ENCODE measurements around the gene SLC22A1.

DNA sequence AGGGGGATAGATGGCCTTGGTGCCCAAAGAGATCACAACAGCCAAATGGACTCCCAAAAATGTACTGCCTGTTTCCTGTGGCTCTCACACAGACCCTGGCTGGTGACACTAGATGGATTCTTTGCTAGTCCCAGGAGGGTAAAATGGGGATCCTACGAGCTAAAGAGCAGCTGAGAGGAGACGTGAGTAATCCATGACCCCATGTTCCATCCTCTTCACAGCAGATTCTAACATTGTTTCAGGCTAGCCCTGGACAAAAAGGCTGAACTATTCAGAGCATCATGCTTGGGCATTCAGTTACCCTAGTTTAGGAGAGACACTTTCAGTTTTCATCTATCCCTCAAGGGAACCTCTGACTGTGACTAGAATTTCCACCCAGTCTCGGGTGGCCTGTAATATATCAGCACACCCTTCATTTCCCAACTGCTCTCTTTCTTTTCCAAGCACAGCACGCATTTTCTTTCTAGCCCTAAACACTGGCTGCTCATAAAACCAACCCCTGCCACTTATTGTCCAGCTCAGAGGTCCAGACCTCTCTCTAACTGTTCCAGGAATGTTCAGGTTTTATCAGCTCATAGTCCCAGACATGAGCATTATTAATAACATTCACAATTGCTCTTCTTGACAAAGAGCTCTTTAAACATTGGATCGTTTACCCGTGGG lies 48.5 kb downstream of the SLC22A1 start:
- no peak for TF ChIP-seq SRF (IDR thresholded peaks at IDR 0.05; ENCODE audit: low read depth, low read length)
- no peak for TF ChIP-seq POLR2AphosphoS5 (IDR thresholded peaks at IDR 0.05; ENCODE audit: low read depth, low read length)
- TF ChIP-seq RNF2 (IDR thresholded peaks at IDR 0.05; ENCODE audit: borderline replicate concordance, low read depth, low read length, missing control alignments, poor library complexity, severe bottlenecking), result no peak
- TF ChIP-seq, protein P1, sequence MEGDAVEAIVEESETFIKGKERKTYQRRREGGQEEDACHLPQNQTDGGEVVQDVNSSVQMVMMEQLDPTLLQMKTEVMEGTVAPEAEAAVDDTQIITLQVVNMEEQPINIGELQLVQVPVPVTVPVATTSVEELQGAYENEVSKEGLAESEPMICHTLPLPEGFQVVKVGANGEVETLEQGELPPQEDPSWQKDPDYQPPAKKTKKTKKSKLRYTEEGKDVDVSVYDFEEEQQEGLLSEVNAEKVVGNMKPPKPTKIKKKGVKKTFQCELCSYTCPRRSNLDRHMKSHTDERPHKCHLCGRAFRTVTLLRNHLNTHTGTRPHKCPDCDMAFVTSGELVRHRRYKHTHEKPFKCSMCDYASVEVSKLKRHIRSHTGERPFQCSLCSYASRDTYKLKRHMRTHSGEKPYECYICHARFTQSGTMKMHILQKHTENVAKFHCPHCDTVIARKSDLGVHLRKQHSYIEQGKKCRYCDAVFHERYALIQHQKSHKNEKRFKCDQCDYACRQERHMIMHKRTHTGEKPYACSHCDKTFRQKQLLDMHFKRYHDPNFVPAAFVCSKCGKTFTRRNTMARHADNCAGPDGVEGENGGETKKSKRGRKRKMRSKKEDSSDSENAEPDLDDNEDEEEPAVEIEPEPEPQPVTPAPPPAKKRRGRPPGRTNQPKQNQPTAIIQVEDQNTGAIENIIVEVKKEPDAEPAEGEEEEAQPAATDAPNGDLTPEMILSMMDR (IDR thresholded peaks at IDR 0.05; ENCODE audit: control extremely low read depth in 1 of 3, insufficient read depth in 1 of 3, low read depth in 1 of 3, low read length in 3 of 3), result no peak
- no peak for TF ChIP-seq ZNF274 (IDR thresholded peaks at IDR 0.05; ENCODE audit: borderline replicate concordance, extremely low read depth, low read length)
- no peak for TF ChIP-seq PHF8 (conservative IDR thresholded peaks at IDR 0.05; ENCODE audit: low read depth, low read length)
- TF ChIP-seq SP1 (IDR thresholded peaks at IDR 0.05; ENCODE audit: low read depth, low read length), result no peak
- TF ChIP-seq, protein P2, sequence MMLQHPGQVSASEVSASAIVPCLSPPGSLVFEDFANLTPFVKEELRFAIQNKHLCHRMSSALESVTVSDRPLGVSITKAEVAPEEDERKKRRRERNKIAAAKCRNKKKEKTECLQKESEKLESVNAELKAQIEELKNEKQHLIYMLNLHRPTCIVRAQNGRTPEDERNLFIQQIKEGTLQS (IDR thresholded peaks at IDR 0.05; ENCODE audit: insufficient read depth, low read depth, low read length), result no peak
- no peak for TF ChIP-seq CBX5 (IDR thresholded peaks at IDR 0.05; ENCODE audit: low read depth, low read length)
- no peak for TF ChIP-seq SAP30 (IDR thresholded peaks at IDR 0.05; ENCODE audit: insufficient read depth, insufficient replicate concordance, low read length)
- TF ChIP-seq EP300 (IDR thresholded peaks at IDR 0.05; ENCODE audit: borderline replicate concordance in 1 of 2, low read depth in 2 of 2, low read length in 2 of 2), result no peak
- no peak for TF ChIP-seq POLR2A (IDR thresholded peaks at IDR 0.05; ENCODE audit: control extremely low read depth in 1 of 2, low read depth in 2 of 2, low read length in 2 of 2)
